MM.1S (cell line): ENCODE results near the gene KHDC4.
"Not testable (repeated sequence)": the region's sequence is repeated elsewhere in the genome, so short reads cannot be mapped to it uniquely, and the experiment has no call there.

Experiments used
- DNase-seq: peaks from one replicate; pipeline ENCODE4 v3.0.0-alpha.2; 2015
- H2AFZ ChIP-seq: fragments of 300-600 bp; sonication (generic); 2 replicates; pipeline ENCODE4 v1.6.0; 2016; ENCODE audit warnings: antibody characterized with exemption, low read length
- H3F3A ChIP-seq: fragments of 300-600 bp; sonication (generic); 2 replicates; pipeline ENCODE4 v1.6.1; 2016; ENCODE audit warnings: mild to moderate bottlenecking, antibody characterized with exemption, low read length, moderate library complexity, mixed read lengths; ENCODE audit not compliant: insufficient read depth
- H3K27ac ChIP-seq: fragments of 300-600 bp; sonication (generic); 2 replicates; pipeline ENCODE4 v1.5.1; 2016; ENCODE audit warnings: mild to moderate bottlenecking, low read length
- H3K27me3 ChIP-seq: fragments of 300-600 bp; sonication (generic); replicated peaks from 2 replicates; pipeline ENCODE4 v1.6.0; 2016; ENCODE audit warnings: low read length; ENCODE audit not compliant: insufficient read depth
- H3K36me3 ChIP-seq: fragments of 300-600 bp; sonication (generic); replicated peaks from 2 replicates; pipeline ENCODE4 v1.6.1; 2016; ENCODE audit warnings: mild to moderate bottlenecking, low read length, mixed read lengths; ENCODE audit not compliant: insufficient read depth
- H3K4me1 ChIP-seq: fragments of 300-600 bp; sonication (generic); 2 replicates; pipeline ENCODE4 v1.6.1; 2016; ENCODE audit warnings: low read length, mixed read lengths
- H3K4me2 ChIP-seq: fragments of 300-600 bp; sonication (generic); 2 replicates; pipeline ENCODE4 v1.6.0; 2016; ENCODE audit warnings: low read depth, low read length
- H3K4me3 ChIP-seq: fragments of 300-600 bp; sonication (generic); 2 replicates; pipeline ENCODE4 v1.5.1; 2016; ENCODE audit warnings: low read length, mixed read lengths
- H3K79me2 ChIP-seq: fragments of 300-600 bp; sonication (generic); 2 replicates; pipeline ENCODE4 v1.6.1; 2016; ENCODE audit warnings: mixed run types, low read length, mixed read lengths
- H3K9ac ChIP-seq: fragments of 300-600 bp; sonication (generic); 2 replicates; pipeline ENCODE4 v1.6.1; 2016; ENCODE audit warnings: low read length, mixed read lengths
- H3K9me2 ChIP-seq: fragments of 300-600 bp; sonication (generic); replicated peaks from 2 replicates; pipeline ENCODE4 v1.6.1; 2016; ENCODE audit warnings: mild to moderate bottlenecking, low read length, mixed read lengths; ENCODE audit not compliant: insufficient read depth
- H3K9me3 ChIP-seq: fragments of 300-600 bp; sonication (generic); replicated peaks from 2 replicates; pipeline ENCODE4 v1.6.1; 2016; ENCODE audit warnings: mild to moderate bottlenecking, low read length, mixed read lengths; ENCODE audit not compliant: insufficient read depth
- H4K20me1 ChIP-seq: fragments of 300-600 bp; sonication (generic); 2 replicates; pipeline ENCODE4 v1.6.1; 2016; ENCODE audit warnings: mild to moderate bottlenecking, low read length, moderate library complexity, mixed read lengths; ENCODE audit not compliant: insufficient read depth
- EZH2 ChIP-seq: fragments of 300-600 bp; sonication (generic); optimal IDR thresholded peaks from 2 replicates; pipeline ENCODE3; 2017; ENCODE audit warnings: low read depth, mild to moderate bottlenecking, antibody characterized with exemption, low read length, mixed read lengths
- EZH2phosphoT487 ChIP-seq: fragments of 300-600 bp; sonication (generic); IDR thresholded peaks from 2 replicates; pipeline ENCODE4 v1.6.1; 2018; ENCODE audit warnings: antibody characterized with exemption, low read length
- TF ChIP-seq, protein P1 (sequence below): fragments of 300-600 bp; sonication (generic); IDR thresholded peaks from 2 replicates; pipeline ENCODE4 v1.5.1; 2016; ENCODE audit warnings: antibody characterized with exemption, low read length, mixed read lengths

The KHDC4 gene

DNA sequence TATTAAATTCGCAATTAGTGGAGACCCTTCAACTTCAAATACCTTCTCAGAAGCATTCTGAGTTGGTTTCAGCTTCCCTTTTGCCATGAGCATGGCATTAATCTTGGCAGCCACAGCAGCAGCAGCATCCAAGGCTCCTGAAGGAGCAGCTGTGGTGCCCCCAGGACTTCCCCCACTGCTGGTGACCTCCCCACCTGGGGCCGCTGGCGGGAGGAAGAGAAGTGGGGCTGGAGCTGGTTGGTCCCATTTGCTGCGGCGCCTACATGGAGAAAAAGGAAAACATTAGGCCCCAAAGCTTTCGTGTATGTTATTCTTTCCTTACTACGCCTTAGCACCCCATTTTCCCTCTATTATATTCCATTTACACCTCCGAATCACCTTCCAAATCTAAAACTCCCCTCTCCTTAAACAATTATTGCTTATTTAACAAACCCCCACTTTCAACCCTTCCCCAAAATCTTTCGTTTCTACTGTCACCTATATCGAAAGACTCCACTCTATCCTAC is 569 bp downstream of the KHDC4 start:
- DNase-seq = no peak
- peaks cover 19% of the 10 kb centered on the region for H3K4me1 ChIP-seq
- H3K27me3 ChIP-seq = no peaks in the 10 kb centered on the region
- H3K9ac ChIP-seq = peak overlapping the region; percentile 91
- peak overlapping the region; percentile 67 for H3K27ac ChIP-seq
- H2AFZ ChIP-seq = peak overlapping the region; percentile 18
- TF ChIP-seq, protein P1, sequence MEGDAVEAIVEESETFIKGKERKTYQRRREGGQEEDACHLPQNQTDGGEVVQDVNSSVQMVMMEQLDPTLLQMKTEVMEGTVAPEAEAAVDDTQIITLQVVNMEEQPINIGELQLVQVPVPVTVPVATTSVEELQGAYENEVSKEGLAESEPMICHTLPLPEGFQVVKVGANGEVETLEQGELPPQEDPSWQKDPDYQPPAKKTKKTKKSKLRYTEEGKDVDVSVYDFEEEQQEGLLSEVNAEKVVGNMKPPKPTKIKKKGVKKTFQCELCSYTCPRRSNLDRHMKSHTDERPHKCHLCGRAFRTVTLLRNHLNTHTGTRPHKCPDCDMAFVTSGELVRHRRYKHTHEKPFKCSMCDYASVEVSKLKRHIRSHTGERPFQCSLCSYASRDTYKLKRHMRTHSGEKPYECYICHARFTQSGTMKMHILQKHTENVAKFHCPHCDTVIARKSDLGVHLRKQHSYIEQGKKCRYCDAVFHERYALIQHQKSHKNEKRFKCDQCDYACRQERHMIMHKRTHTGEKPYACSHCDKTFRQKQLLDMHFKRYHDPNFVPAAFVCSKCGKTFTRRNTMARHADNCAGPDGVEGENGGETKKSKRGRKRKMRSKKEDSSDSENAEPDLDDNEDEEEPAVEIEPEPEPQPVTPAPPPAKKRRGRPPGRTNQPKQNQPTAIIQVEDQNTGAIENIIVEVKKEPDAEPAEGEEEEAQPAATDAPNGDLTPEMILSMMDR = no peak
- TF ChIP-seq EZH2 (no peak), EZH2phosphoT487 (no peak)
- H3K79me2 ChIP-seq = peaks cover 59% of the 10 kb centered on the region
- peaks cover 28% of the 10 kb centered on the region for H3F3A ChIP-seq
- H3K4me2 ChIP-seq = peak overlapping the region; percentile 86
- H4K20me1 ChIP-seq = peaks cover 13% of the 10 kb centered on the region
- peaks cover 17% of the 10 kb centered on the region for H3K36me3 ChIP-seq
- H3K9me3 ChIP-seq = no peaks in the 10 kb centered on the region
- no peaks in the 10 kb centered on the region for H3K9me2 ChIP-seq
- H3K4me3 ChIP-seq = peak overlapping the region; percentile 85

DNA sequence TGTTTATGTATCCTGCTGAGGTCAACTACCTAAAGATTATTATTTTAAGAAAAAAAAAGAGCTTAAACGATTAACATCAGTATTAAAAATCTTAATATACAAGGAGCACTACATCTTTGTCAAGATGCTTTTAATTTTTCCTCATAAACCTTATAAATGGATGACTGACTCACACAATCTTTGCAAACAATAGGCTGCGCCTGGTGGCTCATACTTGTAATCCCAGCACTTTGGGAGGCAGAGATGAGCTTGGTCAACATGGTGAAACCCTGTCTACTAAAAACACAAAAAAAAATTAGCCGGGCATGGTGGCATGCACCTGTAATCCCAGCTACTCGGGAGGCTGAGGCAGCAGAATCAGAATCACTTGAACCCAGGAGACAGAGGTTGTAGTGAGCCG is 1.7 kb downstream of the KHDC4 start:
- Histone ChIP-seq H3K9ac (peak overlapping the region; percentile 15; the same call in 1 of the 2 replicates), H3K4me2 (peak overlapping the region; percentile 86), H3K4me3 (no peak overlapping the region; the same call in 1 of the 2 replicates), H3K9me2 (no peaks in the 10 kb centered on the region), H2AFZ (no peak overlapping the region), H3K4me1 (peaks cover 15% of the 10 kb centered on the region), H3F3A (peaks cover 24% of the 10 kb centered on the region), H3K9me3 (no peaks in the 10 kb centered on the region), H3K36me3 (peaks cover 17% of the 10 kb centered on the region), H4K20me1 (peaks cover 13% of the 10 kb centered on the region), H3K79me2 (peaks cover 69% of the 10 kb centered on the region), H3K27me3 (no peaks in the 10 kb centered on the region), H3K27ac (no peak overlapping the region)
- no peak for DNase-seq
- TF ChIP-seq, protein P1 = no peak
- TF ChIP-seq EZH2phosphoT487 (no peak), EZH2 (no peak)

DNA sequence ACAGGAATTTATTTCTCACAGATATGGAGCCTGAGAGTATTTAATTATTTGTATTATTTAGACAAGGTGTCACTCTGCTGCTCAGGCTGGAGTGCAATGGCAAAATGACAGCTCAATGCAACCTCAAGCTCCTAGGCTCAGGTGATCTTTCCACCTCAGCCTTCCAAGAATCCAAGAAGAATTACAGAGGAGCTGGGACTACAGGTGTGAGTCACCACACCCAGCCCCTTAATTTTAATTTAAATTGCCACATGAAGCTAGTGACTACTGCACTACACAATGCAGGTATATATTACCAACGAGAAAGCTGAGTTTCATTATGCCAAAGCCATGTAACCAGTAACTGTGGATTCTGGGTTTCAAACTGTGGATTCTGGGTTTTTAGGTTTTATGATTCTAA is 2.1 kb downstream of the KHDC4 start:
- peaks cover 15% of the 10 kb centered on the region for H3K4me1 ChIP-seq
- no peak overlapping the region for H3K27ac ChIP-seq
- no peak for TF ChIP-seq EZH2phosphoT487
- H3F3A ChIP-seq = peaks cover 24% of the 10 kb centered on the region
- H2AFZ ChIP-seq = no peak overlapping the region
- peak overlapping the region; percentile 3; the same call in 1 of the 2 replicates for H3K4me3 ChIP-seq
- H3K9ac ChIP-seq = peak overlapping the region; percentile 15; the same call in 1 of the 2 replicates
- no peaks in the 10 kb centered on the region for H3K27me3 ChIP-seq
- H3K9me3 ChIP-seq = no peaks in the 10 kb centered on the region
- H3K36me3 ChIP-seq = peaks cover 20% of the 10 kb centered on the region
- H3K9me2 ChIP-seq = no peaks in the 10 kb centered on the region
- H3K4me2 ChIP-seq = peak overlapping the region; percentile 86
- H3K79me2 ChIP-seq = peaks cover 73% of the 10 kb centered on the region
- no peak for DNase-seq
- H4K20me1 ChIP-seq = peaks cover 13% of the 10 kb centered on the region

DNA sequence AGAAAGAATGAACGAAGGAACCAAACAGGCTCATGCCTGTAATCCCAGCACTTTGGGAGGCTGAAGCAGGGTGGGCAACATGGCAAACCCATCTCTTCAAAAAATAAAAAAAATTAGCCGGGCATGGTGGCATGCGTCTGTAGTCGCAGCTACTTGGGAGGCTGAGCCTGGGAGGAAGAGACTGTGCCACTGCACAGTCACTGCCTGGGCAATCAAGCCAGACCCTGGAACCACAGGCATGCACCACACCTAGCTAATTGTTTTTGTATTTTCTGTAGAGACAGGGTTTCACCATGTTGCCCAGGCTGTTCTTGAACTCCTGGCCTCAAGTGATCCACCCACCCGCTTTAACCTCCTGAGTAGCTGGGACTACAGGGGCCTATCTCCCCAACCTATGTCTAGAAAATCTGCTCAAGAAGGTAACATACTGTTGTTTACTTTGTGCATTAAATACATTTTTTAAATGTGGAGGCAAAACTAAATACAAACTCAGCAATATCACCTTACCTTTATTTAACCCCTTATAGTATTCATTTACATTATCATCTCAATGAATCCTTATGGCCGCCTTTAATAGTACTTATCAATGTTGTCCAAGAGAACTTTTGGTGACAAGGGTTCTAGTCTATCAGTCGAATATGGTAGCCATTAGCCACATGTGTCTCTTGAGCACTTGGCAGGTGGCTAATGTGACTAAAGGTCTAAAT is 2.7 kb downstream of the KHDC4 start:
- Histone ChIP-seq H3K9me2 (no peaks in the 10 kb centered on the region), H3K9ac (no peak overlapping the region), H3K4me3 (peak overlapping the region; percentile 3; the same call in 1 of the 2 replicates), H3K9me3 (no peaks in the 10 kb centered on the region), H3K4me2 (peak overlapping the region; percentile 86), H3K36me3 (peaks cover 26% of the 10 kb centered on the region), H4K20me1 (peaks cover 17% of the 10 kb centered on the region), H2AFZ (no peak overlapping the region), H3K79me2 (peaks cover 79% of the 10 kb centered on the region), H3K4me1 (peaks cover 15% of the 10 kb centered on the region), H3F3A (peaks cover 24% of the 10 kb centered on the region), H3K27ac (peak overlapping the region; percentile 3; the same call in 1 of the 2 replicates), H3K27me3 (no peaks in the 10 kb centered on the region)
- TF ChIP-seq, protein P1 = no peak
- TF ChIP-seq EZH2phosphoT487 = no peak
- TF ChIP-seq EZH2 = no peak
- DNase-seq = peak; percentile 52

DNA sequence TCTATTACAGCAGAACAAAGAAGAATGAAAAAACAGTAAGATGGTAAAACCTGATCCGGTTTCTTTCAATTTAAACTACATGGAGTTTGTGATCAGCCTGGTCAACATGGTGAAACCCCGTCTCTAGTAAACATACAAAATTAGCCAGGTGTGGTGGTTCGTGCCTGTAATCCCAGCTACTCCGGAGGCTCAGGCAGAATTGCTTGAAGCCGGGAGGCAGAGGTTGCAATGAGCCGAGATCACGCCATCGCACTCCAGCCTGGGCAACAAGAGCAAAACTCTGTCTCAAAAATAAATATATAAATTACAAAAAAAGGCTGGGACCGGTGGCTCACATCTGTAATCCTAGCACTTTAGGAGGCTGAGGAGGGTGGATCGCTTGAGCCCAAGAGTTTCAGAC is 3.5 kb downstream of the KHDC4 start:
- not testable (repeated sequence) for H3K27me3 ChIP-seq, H2AFZ ChIP-seq, DNase-seq, H3K4me3 ChIP-seq, H3K9me2 ChIP-seq, H3K9me3 ChIP-seq, H3K9ac ChIP-seq
- Histone ChIP-seq H3K4me1 (peaks cover 15% of the 10 kb centered on the region), H3K4me2 (peak overlapping the region; percentile 86; the same call in 1 of the 2 replicates), H3F3A (peaks cover 17% of the 10 kb centered on the region), H4K20me1 (peaks cover 17% of the 10 kb centered on the region), H3K79me2 (peaks cover 86% of the 10 kb centered on the region), H3K36me3 (peaks cover 33% of the 10 kb centered on the region), H3K27ac (0 out of 2 replicates have a peak overlapping the region, but pooled peaks have one; percentile 3)
